ENCODE data around the gene POLR3GL.

- TF ChIP-seq EZH2 (IDR thresholded peaks at IDR 0.05; ENCODE audit: low read length) (no peak), CTCF (optimal IDR thresholded peaks at IDR 0.05 in 1 of 3, IDR thresholded peaks at IDR 0.05 in 1 of 3, conservative IDR thresholded peaks at IDR 0.05 in 1 of 3; ENCODE audit: extremely low read depth in 1 of 3, insufficient read depth in 2 of 3, low read length in 3 of 3) (no peak)
Measured at GRCh38 chr1:145986551-145986950, 22.1 kb downstream of the POLR3GL start.
